ENCODE results near the gene CD200R1L. TPM values are rescaled to one million over a fixed set of nuclear protein-coding genes. Genes with fewer than 3 reads are reported as not detected.

The CD200R1L gene
- total and polyA plus RNA-seq, 2 of the 4 experiments (the other 2 are of a cell fraction), result not detected

DNA sequence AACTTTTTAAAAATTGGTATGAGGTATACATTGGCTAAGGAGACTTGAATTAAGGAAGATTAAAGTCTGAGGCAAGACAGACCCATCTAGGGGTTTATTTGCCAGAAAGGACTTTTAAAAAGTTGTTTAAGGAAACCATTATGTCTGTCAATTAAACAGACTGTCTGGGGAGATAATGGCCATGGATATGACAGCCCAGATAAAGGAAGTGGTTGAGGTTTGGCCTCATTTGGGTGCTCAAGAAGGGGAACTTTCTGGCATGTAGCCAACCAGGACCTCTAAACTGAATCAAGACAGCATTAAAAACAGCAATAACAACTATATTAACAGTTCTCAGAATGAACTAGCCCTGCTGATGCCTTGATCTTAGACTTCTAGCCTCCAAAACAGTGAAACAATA, 9.9 kb upstream of the CD200R1L start:
- H3K23ac ChIP-seq (ENCODE audit: low read depth, low read length), result no peak overlapping the region
- POLR2A ChIA-PET (ENCODE audit: unreplicated experiment), result no interaction called here
- dilution Hi-C loops (cut with HindIII; ENCODE audit: low sequenced_read_pairs, unreplicated experiment), result no loop called here
- no peak overlapping the region for H4K8ac ChIP-seq (ENCODE audit: low read depth in 2 of 2, low read length in 2 of 2)
- no peak for TF ChIP-seq MXI1 (IDR thresholded peaks at IDR 0.05; ENCODE audit: borderline replicate concordance, low read depth, low read length)
- TF ChIP-seq, protein P1, sequence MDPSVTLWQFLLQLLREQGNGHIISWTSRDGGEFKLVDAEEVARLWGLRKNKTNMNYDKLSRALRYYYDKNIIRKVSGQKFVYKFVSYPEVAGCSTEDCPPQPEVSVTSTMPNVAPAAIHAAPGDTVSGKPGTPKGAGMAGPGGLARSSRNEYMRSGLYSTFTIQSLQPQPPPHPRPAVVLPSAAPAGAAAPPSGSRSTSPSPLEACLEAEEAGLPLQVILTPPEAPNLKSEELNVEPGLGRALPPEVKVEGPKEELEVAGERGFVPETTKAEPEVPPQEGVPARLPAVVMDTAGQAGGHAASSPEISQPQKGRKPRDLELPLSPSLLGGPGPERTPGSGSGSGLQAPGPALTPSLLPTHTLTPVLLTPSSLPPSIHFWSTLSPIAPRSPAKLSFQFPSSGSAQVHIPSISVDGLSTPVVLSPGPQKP (IDR thresholded peaks at IDR 0.05; ENCODE audit: borderline replicate concordance, low read depth, low read length), result no peak
- TF ChIP-seq, protein P2, sequence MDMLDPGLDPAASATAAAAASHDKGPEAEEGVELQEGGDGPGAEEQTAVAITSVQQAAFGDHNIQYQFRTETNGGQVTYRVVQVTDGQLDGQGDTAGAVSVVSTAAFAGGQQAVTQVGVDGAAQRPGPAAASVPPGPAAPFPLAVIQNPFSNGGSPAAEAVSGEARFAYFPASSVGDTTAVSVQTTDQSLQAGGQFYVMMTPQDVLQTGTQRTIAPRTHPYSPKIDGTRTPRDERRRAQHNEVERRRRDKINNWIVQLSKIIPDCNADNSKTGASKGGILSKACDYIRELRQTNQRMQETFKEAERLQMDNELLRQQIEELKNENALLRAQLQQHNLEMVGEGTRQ (IDR thresholded peaks at IDR 0.05; ENCODE audit: low read depth, low read length), result no peak
- no peak for TF ChIP-seq FOS (IDR thresholded peaks at IDR 0.05; ENCODE audit: low read depth, low read length)
- no peak for TF ChIP-seq SMC3 (IDR thresholded peaks at IDR 0.05; ENCODE audit: low read depth, low read length)
- TF ChIP-seq CEBPB (IDR thresholded peaks at IDR 0.05; ENCODE audit: low read depth, low read length), result no peak
- no peak for TF ChIP-seq RCOR1 (IDR thresholded peaks at IDR 0.05; ENCODE audit: insufficient replicate concordance, low read length)
- no peak for TF ChIP-seq CHD1 (IDR thresholded peaks at IDR 0.05; ENCODE audit: low read depth, low read length)
- no peak for TF ChIP-seq RAD21 (IDR thresholded peaks at IDR 0.05; ENCODE audit: low read length)
- no peak for TF ChIP-seq RFX5 (IDR thresholded peaks at IDR 0.05; ENCODE audit: low read depth, low read length)
- no peak for TF ChIP-seq MAFK (IDR thresholded peaks at IDR 0.05; ENCODE audit: low read depth, low read length)
- TF ChIP-seq, protein P3, sequence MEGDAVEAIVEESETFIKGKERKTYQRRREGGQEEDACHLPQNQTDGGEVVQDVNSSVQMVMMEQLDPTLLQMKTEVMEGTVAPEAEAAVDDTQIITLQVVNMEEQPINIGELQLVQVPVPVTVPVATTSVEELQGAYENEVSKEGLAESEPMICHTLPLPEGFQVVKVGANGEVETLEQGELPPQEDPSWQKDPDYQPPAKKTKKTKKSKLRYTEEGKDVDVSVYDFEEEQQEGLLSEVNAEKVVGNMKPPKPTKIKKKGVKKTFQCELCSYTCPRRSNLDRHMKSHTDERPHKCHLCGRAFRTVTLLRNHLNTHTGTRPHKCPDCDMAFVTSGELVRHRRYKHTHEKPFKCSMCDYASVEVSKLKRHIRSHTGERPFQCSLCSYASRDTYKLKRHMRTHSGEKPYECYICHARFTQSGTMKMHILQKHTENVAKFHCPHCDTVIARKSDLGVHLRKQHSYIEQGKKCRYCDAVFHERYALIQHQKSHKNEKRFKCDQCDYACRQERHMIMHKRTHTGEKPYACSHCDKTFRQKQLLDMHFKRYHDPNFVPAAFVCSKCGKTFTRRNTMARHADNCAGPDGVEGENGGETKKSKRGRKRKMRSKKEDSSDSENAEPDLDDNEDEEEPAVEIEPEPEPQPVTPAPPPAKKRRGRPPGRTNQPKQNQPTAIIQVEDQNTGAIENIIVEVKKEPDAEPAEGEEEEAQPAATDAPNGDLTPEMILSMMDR (conservative IDR thresholded peaks at IDR 0.05; ENCODE audit: low read depth, low read length), result no peak
- no peak for TF ChIP-seq NFE2L2 (IDR thresholded peaks at IDR 0.05; ENCODE audit: low read depth, low read length)
- TF ChIP-seq POLR2A (IDR thresholded peaks at IDR 0.05; ENCODE audit: low read depth, low read length), result no peak
- no peak for TF ChIP-seq MAZ (IDR thresholded peaks at IDR 0.05; ENCODE audit: borderline replicate concordance, low read depth, low read length)
- no peak for TF ChIP-seq BHLHE40 (IDR thresholded peaks at IDR 0.05; ENCODE audit: low read depth, low read length)
- no peak overlapping the region for H2BK15ac ChIP-seq (ENCODE audit: low read depth, low read length)
- no peak overlapping the region for H3K4me2 ChIP-seq (ENCODE audit: low read depth, low read length)
- H3K79me1 ChIP-seq (ENCODE audit: low read depth in 1 of 2, low read length in 2 of 2), result no peaks in the 10 kb centered on the region
- H2AFZ ChIP-seq (replicated peaks; ENCODE audit: low read length, poor library complexity), result no peak overlapping the region
- intact Hi-C loops (cut with micrococcal nuclease), result no loop called here
- no peak overlapping the region for H2AK9ac ChIP-seq (replicated peaks; ENCODE audit: low read depth, low read length, poor library complexity)
- DNase-seq (no peak), ATAC-seq (ENCODE audit: low read depth) (no peak)
- H2BK5ac ChIP-seq (ENCODE audit: low read depth, low read length, poor library complexity, severe bottlenecking), result no peak overlapping the region
- CTCF ChIA-PET, result no interaction called here
- H3K4ac ChIP-seq (ENCODE audit: low read depth, low read length), result no peak overlapping the region
- H4K91ac ChIP-seq (ENCODE audit: insufficient read depth, low read depth, low read length), result no peak overlapping the region
- no peak overlapping the region for H2BK120ac ChIP-seq (ENCODE audit: low read depth, low read length)
- H2BK20ac ChIP-seq (ENCODE audit: low read depth, low read length), result no peak overlapping the region
- no peaks in the 10 kb centered on the region for H3K36me3 ChIP-seq (ENCODE audit: control insufficient read depth, insufficient read depth, low read length)
- no peak overlapping the region for H3K9ac ChIP-seq (ENCODE audit: low read depth, low read length)
- no peak overlapping the region for H4K5ac ChIP-seq (ENCODE audit: low read depth, low read length)
- no peaks in the 10 kb centered on the region for H3K9me1 ChIP-seq (ENCODE audit: insufficient read depth, low read length)
- no peak overlapping the region for H3K27ac ChIP-seq (ENCODE audit: insufficient read depth, low read length)
- H3K4me1 ChIP-seq (ENCODE audit: control insufficient read depth, insufficient read depth, low read length), result no peaks in the 10 kb centered on the region
- no peak overlapping the region for H3K14ac ChIP-seq (replicated peaks; ENCODE audit: low read depth, low read length)
- H3K27me3 ChIP-seq (ENCODE audit: control insufficient read depth, insufficient read depth, low read length), result no peaks in the 10 kb centered on the region
- H2AK5ac ChIP-seq (ENCODE audit: low read depth, low read length), result no peak overlapping the region
- in situ Hi-C loops (cut with MboI; ENCODE audit: low sequenced_read_pairs), result no loop called here
- no peaks in the 10 kb centered on the region for H4K20me1 ChIP-seq (ENCODE audit: insufficient read depth, low read length)
- H3K9me3 ChIP-seq (ENCODE audit: control insufficient read depth, insufficient read depth, low read length), result 0 out of 2 replicates have a peak, but pooled peaks cover 2% of the 10 kb centered on the region
- no TSS peak for BruUV-seq (replicated peaks)
- no peak overlapping the region for H3K4me3 ChIP-seq (ENCODE audit: insufficient read depth, low read depth, low read length)
- H3K56ac ChIP-seq (ENCODE audit: extremely low read depth, insufficient read depth, low read length), result no peak overlapping the region
- no peak overlapping the region for H3K18ac ChIP-seq (ENCODE audit: low read depth, low read length)
